Activated CD4-positive, CD25-positive, alpha-beta regulatory T cell (primary cell): ENCODE data around the gene PHLDB2.
"Not testable (repeated sequence)": the region's sequence is repeated elsewhere in the genome, so short reads cannot be mapped to it uniquely, and the experiment has no call there.

Source experiments
- DNase-seq, 4 experiments: peaks; one replicate each; lab custom pipeline; 2025; lab: John Stamatoyannopoulos, UW

PHLDB2 gene

GRCh38 chr3:111859061-111859973 is at the start of gene PHLDB2:
PHLDB2 (plus strand) TSS chr3:111859265; CDS start chr3:111884078, 24,813 bp downstream.
- peak in 2 of 4 experiments; percentile 7 to 10 for DNase-seq

- no peak for DNase-seq
Measured at GRCh38 chr3:111810909-111811308, 48.2 kb upstream of the PHLDB2 start.

- no peak for DNase-seq
Measured at GRCh38 chr3:111811811-111812210, 47.3 kb upstream of the PHLDB2 start.

GRCh38 chr3:111812701-111813100 is 46.4 kb upstream of the PHLDB2 start:
- DNase-seq: no peak

GRCh38 chr3:111813441-111813840 is 45.6 kb upstream of the PHLDB2 start:
- DNase-seq: no peak

- DNase-seq: no peak
Measured at GRCh38 chr3:111813979-111814378, 45.1 kb upstream of the PHLDB2 start.

- DNase-seq: not testable (repeated sequence)
Measured at GRCh38 chr3:111816771-111817170, 42.3 kb upstream of the PHLDB2 start.

GRCh38 chr3:111819927-111820326 is 39.1 kb upstream of the PHLDB2 start:
- DNase-seq: no peak

GRCh38 chr3:111820651-111821050 is 38.4 kb upstream of the PHLDB2 start:
- no peak for DNase-seq

- no peak for DNase-seq
Measured at GRCh38 chr3:111821891-111822290, 37.2 kb upstream of the PHLDB2 start.

- no peak for DNase-seq
Measured at GRCh38 chr3:111822804-111823203, 36.3 kb upstream of the PHLDB2 start.

- DNase-seq: no peak
Measured at GRCh38 chr3:111823341-111823855, 35.7 kb upstream of the PHLDB2 start.

GRCh38 chr3:111824351-111824750 is 34.7 kb upstream of the PHLDB2 start:
- no peak for DNase-seq

- DNase-seq: no peak
Measured at GRCh38 chr3:111827871-111828270, 31.2 kb upstream of the PHLDB2 start.

- no peak for DNase-seq
Measured at GRCh38 chr3:111828530-111828929, 30.5 kb upstream of the PHLDB2 start.

- DNase-seq: no peak
Measured at GRCh38 chr3:111829023-111829422, 30.0 kb upstream of the PHLDB2 start.

- no peak for DNase-seq
Measured at GRCh38 chr3:111831840-111832239, 27.2 kb upstream of the PHLDB2 start.

- no peak for DNase-seq
Measured at GRCh38 chr3:111837112-111837511, 22.0 kb upstream of the PHLDB2 start.

- no peak for DNase-seq
Measured at GRCh38 chr3:111838133-111838532, 20.9 kb upstream of the PHLDB2 start.

- no peak for DNase-seq
Measured at GRCh38 chr3:111846039-111846438, 13.0 kb upstream of the PHLDB2 start.

- no peak for DNase-seq
Measured at GRCh38 chr3:111846717-111847116, 12.3 kb upstream of the PHLDB2 start.

GRCh38 chr3:111848283-111848682 is 10.8 kb upstream of the PHLDB2 start:
- DNase-seq: no peak

GRCh38 chr3:111848778-111849177 is 10.3 kb upstream of the PHLDB2 start:
- no peak for DNase-seq

- no peak for DNase-seq
Measured at GRCh38 chr3:111850537-111850936, 8.5 kb upstream of the PHLDB2 start.
